ENCODE results near the gene TGFBR1.

DNA sequence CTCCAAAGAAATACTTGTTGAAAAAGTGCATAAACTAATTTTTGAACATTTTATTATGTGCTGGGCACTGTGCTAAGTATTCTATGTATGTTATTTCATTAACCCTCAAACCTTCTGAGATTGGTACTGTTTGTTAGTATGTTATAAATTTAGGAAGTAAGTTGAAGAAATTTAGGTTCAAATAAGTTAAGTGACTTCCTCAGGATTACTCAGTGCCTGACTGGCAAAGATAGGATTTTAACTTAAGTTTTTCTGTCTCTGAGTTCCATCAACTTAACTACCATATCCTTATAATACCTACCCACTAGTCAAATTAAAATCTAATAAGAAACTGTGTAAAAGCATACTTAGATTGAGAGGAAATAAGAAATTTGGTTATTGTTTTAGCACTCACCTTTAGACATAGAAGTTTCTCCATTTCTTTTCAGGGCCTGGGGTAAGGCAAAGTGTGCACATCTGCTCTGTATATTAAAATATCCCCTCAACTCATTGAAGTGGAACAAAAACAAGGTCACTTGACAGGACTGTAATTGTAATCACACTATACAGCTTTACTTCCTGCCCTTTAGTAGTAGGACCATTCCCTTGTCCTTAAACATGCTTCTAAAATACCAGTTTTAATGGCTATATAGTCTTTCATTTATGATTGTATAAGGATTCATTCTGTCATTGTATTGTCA, 15.2 kb downstream of the TGFBR1 start:
- TF ChIP-seq, protein P1, sequence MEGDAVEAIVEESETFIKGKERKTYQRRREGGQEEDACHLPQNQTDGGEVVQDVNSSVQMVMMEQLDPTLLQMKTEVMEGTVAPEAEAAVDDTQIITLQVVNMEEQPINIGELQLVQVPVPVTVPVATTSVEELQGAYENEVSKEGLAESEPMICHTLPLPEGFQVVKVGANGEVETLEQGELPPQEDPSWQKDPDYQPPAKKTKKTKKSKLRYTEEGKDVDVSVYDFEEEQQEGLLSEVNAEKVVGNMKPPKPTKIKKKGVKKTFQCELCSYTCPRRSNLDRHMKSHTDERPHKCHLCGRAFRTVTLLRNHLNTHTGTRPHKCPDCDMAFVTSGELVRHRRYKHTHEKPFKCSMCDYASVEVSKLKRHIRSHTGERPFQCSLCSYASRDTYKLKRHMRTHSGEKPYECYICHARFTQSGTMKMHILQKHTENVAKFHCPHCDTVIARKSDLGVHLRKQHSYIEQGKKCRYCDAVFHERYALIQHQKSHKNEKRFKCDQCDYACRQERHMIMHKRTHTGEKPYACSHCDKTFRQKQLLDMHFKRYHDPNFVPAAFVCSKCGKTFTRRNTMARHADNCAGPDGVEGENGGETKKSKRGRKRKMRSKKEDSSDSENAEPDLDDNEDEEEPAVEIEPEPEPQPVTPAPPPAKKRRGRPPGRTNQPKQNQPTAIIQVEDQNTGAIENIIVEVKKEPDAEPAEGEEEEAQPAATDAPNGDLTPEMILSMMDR (conservative IDR thresholded peaks at IDR 0.05), result no peak
- no peak for TF ChIP-seq ZFX (IDR thresholded peaks at IDR 0.05)
